Mesothelial cell of epicardium (in vitro differentiated cells): ENCODE measurements around the gene TENT5C. TPM values are rescaled to one million over a fixed set of nuclear protein-coding genes. Genes with fewer than 3 reads are reported as not detected.

ENCODE experiments used
- DNase-seq, 2 experiments: peaks; one replicate each; pipeline ENCODE4 v3.0.0; 2021; ENCODE audit warnings: low spot score in 2 of 2; ENCODE audit not compliant: unreplicated experiment in 2 of 2
- H3K27ac Mint-ChIP-seq: 2 replicates; pipeline ENCODE4 v1.8.0; 2021; ENCODE audit warnings: mixed read lengths
- H3K27me3 Mint-ChIP-seq: 2 replicates; pipeline ENCODE4 v1.8.0; 2021; ENCODE audit warnings: low read depth, mixed read lengths
- H3K36me3 Mint-ChIP-seq: 2 replicates; pipeline ENCODE4 v1.8.0; 2021; ENCODE audit warnings: mixed read lengths
- H3K4me1 Mint-ChIP-seq: 2 replicates; pipeline ENCODE4 v1.8.0; 2021; ENCODE audit warnings: mixed read lengths
- H3K4me3 Mint-ChIP-seq: 2 replicates; pipeline ENCODE4 v1.8.0; 2021; ENCODE audit warnings: mild to moderate bottlenecking, moderate library complexity, mixed read lengths
- H3K9me3 Mint-ChIP-seq: 2 replicates; pipeline ENCODE4 v1.8.0; 2021; ENCODE audit warnings: mixed read lengths
- total RNA-seq: library from RNA; stranded (reverse); gene quantifications from 3 replicates; pipeline ENCODE4 v1.2.1, GENCODE V29; 2021
- TF ChIP-seq, protein P1 (sequence below): fragments of 200-600 bp; sonication (generic); IDR thresholded peaks from one replicate; pipeline ENCODE4 v1.5.0; 2021; ENCODE audit warnings: antibody characterized with exemption; ENCODE audit not compliant: unreplicated experiment

The TENT5C gene
- total RNA-seq, 1 donor from 2014 or later: 0.31 TPM

DNA sequence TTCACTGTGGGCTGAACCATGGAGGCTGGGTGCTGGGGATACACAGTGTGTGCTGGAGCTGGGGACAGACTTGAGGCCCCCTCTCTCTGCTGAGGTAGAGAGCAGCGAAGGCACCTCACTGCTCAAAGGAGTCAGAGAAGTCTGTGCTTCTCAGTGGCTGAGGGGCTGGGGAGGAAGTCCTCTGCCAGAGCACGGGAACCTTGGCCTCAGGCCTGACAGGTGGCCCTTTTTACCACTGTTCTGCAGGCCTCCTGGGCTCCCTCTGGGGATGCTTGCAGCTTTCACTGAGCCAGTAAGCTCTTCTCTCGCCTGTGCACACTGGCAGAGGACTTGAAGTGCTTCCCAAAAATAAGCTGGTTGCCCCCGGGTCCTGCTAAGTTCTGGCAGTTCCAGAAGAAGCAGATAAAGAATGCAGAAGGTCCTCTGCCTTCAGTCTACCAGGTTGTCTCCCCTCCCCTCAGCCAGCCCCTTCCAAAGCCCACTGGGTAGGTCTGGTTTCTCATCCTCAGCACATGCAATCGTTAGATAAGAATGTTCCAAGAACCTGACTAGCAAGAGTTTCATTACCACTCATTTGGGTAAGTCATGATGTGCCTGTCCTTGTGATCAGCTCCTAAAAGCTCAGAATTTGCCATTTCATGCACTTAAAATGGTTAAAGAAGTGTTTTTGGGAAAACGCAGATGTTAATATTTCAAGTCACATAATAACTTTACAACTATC lies 53.9 kb downstream of the TENT5C start:
- H3K27ac Mint-ChIP-seq: no peak overlapping the region
- H3K27me3 Mint-ChIP-seq: peaks cover 12% of the 10 kb centered on the region
- no peak overlapping the region for H3K4me3 Mint-ChIP-seq
- H3K9me3 Mint-ChIP-seq: peaks cover 7% of the 10 kb centered on the region
- TF ChIP-seq, protein P1, sequence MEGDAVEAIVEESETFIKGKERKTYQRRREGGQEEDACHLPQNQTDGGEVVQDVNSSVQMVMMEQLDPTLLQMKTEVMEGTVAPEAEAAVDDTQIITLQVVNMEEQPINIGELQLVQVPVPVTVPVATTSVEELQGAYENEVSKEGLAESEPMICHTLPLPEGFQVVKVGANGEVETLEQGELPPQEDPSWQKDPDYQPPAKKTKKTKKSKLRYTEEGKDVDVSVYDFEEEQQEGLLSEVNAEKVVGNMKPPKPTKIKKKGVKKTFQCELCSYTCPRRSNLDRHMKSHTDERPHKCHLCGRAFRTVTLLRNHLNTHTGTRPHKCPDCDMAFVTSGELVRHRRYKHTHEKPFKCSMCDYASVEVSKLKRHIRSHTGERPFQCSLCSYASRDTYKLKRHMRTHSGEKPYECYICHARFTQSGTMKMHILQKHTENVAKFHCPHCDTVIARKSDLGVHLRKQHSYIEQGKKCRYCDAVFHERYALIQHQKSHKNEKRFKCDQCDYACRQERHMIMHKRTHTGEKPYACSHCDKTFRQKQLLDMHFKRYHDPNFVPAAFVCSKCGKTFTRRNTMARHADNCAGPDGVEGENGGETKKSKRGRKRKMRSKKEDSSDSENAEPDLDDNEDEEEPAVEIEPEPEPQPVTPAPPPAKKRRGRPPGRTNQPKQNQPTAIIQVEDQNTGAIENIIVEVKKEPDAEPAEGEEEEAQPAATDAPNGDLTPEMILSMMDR: no peak
- peaks cover 5% of the 10 kb centered on the region for H3K4me1 Mint-ChIP-seq
- DNase-seq: no peak
- no peaks in the 10 kb centered on the region for H3K36me3 Mint-ChIP-seq

DNA sequence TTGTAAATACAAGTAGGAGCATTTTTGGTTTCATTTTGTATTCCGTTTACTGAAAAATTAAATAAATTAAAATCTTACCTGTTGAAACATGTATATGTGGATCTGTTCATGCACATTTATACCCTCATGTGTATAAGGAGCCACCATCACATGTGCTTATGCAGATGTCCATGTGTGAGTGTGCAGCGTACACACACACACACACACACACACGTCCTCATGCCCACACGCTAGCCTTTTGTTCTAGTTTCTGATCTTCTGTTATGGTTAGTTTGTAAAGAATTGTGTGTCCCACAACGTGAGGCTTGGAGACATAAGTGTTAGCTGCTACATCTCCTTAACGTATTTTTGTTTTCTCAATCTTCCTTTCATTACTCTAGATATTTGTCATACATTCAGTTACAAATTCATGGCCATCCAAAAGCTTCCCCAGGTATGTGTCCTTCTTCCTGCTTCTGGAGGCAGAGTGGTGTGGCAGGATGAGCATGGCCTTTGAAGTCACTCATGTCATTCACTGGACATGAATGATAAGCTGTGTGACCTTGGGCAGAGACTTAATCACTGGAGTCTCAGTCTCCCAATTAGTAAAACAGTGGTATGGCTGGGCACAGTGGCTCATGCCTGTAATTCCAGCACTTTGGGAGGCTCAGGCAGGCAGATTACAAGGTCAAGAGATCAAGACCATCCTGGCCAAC lies 54.6 kb downstream of the TENT5C start:
- Mint-ChIP-seq H3K4me3 (no peak overlapping the region), H3K4me1 (no peaks in the 10 kb centered on the region), H3K9me3 (peaks cover 7% of the 10 kb centered on the region), H3K27me3 (peaks cover 12% of the 10 kb centered on the region), H3K36me3 (no peaks in the 10 kb centered on the region), H3K27ac (no peak overlapping the region)
- DNase-seq: no peak
- TF ChIP-seq, protein P1: no peak

DNA sequence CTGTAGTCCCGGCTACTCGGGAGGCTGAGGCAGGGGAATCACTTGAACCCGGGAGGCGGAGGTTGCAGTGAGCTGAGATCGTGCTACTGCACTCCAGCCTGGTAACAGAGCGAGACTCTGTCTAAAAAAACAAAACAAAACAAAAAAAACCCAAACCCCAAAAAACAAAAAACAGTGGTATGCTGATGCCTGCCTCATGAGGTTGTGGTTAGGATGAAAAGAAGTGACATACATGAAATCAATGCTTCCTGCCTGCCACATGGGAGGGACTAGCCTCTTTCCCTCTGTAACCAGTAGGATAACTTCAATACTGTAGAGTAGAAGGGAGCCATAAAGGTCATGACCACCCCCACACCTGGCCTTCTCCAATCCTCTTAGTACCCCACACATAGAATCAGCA lies 55.2 kb downstream of the TENT5C start:
- Mint-ChIP-seq H3K27ac (no peak overlapping the region), H3K27me3 (peaks cover 10% of the 10 kb centered on the region), H3K36me3 (no peaks in the 10 kb centered on the region), H3K4me1 (no peaks in the 10 kb centered on the region), H3K4me3 (no peak overlapping the region), H3K9me3 (peaks cover 7% of the 10 kb centered on the region)
- DNase-seq: no peak
- TF ChIP-seq, protein P1: no peak

DNA sequence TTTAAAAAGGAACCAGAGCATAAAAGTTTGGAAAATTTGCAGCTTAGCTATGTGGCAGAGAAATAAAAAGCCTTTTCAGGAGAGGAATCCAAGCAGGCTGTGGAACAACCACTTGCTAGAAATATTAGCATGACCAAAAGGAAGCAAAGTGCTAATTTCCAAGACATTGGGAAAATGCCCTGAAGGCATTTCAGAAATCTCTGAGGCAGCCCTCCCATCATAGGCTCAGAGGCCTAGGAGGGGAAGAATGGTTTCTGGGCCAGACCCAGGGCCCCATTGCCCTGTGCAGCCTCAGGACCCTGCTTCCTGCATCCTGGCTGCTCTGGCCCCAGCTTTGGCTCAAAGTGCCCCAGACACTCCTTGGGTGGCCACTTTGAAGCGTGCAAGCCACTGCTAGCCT lies 56.8 kb downstream of the TENT5C start:
- no peak overlapping the region for H3K4me3 Mint-ChIP-seq
- peaks cover 5% of the 10 kb centered on the region for H3K27me3 Mint-ChIP-seq
- TF ChIP-seq, protein P1: no peak
- H3K4me1 Mint-ChIP-seq: no peaks in the 10 kb centered on the region
- DNase-seq: no peak
- H3K27ac Mint-ChIP-seq: no peak overlapping the region
- H3K9me3 Mint-ChIP-seq: peaks cover 7% of the 10 kb centered on the region
- H3K36me3 Mint-ChIP-seq: no peaks in the 10 kb centered on the region

DNA sequence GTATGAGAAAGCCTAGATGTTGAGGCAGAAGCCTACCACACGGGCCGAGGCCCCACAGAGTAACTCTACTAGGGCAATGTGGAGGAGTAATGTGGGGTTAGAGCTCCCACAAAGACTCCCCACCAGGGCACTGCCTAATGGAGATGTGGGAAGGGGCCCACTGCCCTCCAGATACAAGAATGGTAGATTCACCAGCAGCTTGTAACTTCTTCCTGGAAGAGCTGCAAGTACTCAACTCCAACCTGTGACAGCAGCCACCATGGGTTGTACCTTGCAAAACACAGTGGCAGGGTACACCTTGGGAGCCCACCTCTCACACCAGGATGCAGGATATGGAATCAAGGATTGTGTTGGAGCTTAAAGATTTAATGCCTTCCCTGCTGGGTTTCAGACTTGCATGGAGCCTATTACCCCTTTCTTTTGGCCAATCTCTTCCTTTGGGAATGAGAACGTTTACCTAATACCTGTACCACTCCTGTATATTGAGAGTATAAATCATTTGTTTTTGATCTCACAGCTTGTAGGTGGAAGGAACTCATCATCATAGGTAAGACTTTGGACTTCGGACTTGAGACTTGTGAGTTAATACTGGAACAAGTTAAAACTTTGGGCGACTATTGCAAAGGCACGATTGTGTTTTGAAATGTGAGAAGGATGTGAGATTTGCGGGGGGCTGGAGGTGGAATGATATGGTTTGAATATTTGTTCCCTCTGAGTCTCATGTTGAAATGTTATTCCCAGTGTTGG lies 57.5 kb downstream of the TENT5C start:
- Mint-ChIP-seq H3K4me1 (no peaks in the 10 kb centered on the region), H3K36me3 (no peaks in the 10 kb centered on the region), H3K27ac (no peak overlapping the region), H3K9me3 (peaks cover 7% of the 10 kb centered on the region), H3K27me3 (peaks cover 1% of the 10 kb centered on the region), H3K4me3 (no peak overlapping the region)
- TF ChIP-seq, protein P1: no peak
- DNase-seq: no peak
